HG03280 (cell line): ENCODE results near the gene DHCR24.

ENCODE experiments used
- ATAC-seq: cut with Tn5 transposase; IDR thresholded peaks from one replicate; pipeline ENCODE4 v1.9.1; 2021; ENCODE audit warnings: mild to moderate bottlenecking, moderate library complexity; ENCODE audit not compliant: unreplicated experiment

Gene DHCR24

DNA sequence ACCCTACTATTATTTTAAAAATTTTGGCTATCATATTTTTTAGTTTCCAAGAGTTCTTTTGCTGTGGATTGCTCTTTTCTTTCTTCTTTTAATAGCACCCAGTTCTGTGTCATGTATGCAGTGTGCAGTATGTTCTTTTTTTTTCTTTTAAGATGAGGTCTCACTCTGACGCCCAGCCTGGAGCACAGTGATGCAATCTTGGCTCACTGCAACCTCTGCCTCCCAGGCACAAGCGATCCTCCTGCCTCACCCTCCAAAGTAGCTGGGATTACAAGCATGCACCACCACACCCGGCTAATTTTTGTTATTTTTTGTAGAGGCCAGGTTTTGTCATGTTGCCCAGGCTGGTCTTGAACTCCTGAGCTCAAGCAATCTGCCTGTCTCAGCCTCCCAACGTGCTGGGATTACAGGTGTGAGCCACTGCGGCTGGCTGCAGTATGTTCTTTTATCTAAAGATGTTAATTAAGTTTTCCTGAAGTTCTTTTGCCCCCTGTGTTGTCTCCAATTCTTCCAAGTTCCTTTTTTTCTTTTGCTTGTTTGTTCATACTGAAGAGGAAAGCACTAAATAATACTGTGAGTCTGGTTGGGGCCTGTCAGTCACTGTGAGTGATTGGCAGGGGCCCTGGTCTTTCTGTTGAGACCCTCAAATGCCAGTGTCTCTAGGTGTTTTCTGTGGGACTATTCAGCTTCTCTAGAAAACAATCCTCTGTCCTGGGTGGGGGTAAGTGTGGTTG is 68.4 kb downstream of the DHCR24 start:
- ATAC-seq, result no peak

DNA sequence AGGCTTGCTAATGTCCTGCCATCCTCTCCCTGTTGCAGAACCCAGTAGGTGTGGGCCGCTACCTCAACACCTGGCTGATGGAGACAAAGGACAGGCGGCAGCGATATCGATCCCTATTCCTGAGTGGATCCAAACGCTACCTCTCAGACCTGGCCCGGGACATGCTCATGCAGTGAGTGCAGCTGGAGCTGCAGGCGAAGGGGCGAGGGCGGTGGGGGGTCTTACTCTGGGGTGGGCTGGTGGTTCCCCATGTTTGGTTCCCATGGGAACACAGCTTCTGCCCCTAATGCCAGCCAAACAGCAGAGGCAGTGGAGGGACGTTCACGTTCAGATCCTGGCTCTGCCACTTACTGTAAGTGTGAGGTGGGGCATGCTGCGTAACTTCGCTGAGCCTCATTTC is 70.0 kb downstream of the DHCR24 start:
- no peak for ATAC-seq

DNA sequence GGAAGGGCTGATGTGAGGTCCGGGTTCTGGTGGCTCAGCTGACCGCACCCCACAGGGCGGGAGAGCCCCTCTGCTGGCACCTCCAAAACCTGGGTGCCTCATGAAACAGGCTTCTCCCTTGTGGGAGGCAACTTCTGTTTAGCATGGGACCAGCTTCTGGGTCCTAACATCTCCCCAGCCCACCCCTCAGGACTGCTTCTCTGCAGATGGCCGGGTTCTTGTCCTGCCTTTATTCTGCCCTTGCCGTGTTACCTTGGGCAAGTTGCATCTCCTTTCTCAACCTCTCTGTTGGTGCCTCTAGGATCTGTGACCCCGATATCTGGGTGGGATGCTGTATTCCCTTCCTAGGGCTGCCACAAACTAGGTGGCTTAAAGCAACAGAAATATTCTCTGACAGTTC is 70.9 kb downstream of the DHCR24 start:
- ATAC-seq, result no peak

DNA sequence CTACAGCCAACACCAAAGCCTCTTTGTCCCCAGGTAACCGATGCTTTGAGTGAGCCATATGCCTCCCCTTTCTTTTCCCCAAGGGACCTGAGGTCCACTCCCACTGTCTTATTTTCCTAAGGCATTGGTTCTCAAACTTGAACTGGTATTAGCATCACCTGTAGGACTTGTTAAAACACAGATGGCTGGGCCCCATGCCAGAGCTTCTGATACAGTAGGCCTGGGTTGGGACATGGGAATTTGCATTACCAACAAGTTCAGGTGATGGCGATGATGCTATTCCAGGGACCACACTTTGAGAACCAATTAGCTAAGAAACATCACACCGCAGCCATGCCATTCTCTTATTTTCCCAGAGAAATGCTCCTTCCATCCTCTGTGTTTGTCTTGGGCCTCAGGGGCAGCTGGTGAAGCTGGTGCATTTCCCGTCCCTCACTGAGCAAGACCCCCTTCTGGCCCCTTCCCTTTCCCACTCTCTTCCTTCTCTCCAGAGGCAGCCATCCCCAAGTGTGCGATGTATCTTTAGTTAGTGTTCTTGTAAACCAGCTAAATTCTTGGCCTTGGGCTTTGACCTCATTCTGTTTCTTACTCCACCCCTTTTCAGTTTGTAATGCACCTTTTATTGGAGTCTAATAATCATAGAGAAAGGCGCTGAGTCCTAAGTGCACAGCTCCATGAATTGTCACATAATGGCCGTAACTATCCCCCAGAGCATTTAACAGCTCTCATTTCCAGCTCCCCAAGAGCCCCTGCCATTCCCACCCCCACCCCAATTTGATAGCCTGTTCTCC is 71.7 kb downstream of the DHCR24 start:
- ATAC-seq, result no peak

DNA sequence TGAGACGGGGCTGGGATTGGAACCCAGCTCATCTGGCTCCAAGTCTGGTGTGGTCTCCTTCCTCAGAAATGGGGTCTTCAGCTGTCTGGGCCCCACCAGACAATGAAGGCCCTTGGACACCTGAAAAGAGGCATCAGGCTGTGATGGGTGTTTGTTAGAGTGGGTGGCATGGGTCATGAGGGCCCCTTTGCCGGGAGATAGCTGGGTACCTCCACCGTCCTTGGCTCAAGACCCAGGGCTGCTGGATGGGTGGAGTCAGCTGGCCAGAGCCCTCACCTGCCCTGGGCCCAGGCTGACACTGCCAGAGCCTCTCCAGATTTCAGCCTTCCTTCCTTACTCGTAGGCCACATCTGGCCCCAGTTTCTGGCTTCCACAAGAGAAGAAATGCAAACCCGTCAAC is 72.4 kb downstream of the DHCR24 start:
- ATAC-seq, result no peak

DNA sequence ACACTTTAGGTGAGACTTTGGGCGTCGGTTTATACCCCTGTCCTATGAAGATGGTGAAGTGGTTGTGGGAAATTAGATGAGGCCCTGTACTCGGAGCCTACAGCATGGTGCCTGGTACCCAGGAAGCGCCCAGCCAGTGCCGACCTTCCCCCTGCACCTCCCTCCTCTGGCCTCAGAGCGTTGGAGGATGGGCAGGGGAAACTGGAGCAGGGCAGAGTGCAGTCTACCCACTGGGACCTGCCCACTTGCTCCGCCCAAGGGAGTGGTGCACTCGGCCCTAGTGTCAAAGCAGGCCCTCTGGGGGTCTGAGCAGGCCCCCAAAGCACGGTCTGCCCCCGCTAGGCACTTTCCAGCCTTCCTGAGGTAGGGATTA is 72.9 kb downstream of the DHCR24 start:
- no peak for ATAC-seq

DNA sequence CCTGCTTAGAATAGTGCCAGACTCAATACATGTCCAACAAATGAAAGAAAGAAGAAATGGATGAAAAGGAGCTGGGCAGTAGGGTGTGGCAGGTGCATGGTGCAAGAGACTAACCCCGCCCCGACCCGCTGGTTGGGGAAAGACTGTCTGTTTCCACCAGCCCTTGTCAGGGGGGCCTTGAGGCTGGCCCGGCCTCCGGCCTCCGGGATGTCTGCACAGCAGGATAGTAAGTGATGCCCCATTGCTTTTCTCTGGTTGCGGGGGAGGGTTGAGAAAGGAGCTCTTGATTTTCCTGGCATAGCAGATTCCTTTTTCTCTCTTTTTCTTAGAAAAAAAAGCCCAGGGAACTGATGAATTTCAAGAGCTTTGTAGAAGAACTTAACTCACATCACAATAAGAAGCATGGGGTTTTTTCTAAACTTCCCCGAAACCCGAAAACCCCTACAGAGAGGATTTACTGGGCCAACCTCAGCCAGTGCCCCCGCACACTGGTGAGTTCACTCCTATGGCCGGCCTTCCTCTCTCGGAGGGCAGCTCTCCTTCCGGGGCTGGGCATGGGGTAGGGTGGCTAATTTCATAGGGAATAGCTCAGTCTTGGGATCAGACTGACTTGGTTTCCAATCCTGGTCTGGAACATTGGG is 73.4 kb downstream of the DHCR24 start:
- no peak for ATAC-seq

DNA sequence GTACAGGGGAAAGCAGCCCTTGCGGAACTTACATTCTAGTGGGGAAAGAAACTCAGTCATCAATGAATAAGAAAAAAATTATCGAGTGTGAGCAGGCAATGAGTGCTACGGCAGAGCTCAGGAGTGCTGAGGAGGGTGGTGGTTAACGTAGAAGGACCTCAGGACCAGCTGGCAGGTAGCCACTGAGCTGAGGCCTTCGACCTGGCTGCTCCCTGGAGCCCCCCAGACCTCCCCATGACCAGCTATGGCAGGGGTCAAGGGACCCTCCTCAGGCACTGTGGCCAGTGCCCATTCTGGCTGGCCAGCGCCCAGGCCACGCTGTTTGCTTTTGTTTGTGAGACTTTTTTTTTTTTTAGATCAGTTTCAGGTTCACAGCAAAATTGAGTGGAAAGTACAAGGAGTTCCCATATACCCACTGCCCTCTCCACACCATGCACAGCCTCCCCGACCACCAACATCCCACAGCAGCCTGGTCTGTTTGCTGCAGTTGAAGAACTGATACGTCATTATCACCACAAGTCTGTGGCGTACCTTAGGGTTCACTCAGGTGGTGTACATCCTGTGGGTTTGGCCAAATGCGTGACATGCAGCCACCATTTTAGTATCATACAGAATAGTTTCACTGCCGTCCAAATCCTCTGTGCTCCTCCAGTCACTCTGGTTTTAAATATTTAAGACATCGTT is 74.1 kb downstream of the DHCR24 start:
- no peak for ATAC-seq

DNA sequence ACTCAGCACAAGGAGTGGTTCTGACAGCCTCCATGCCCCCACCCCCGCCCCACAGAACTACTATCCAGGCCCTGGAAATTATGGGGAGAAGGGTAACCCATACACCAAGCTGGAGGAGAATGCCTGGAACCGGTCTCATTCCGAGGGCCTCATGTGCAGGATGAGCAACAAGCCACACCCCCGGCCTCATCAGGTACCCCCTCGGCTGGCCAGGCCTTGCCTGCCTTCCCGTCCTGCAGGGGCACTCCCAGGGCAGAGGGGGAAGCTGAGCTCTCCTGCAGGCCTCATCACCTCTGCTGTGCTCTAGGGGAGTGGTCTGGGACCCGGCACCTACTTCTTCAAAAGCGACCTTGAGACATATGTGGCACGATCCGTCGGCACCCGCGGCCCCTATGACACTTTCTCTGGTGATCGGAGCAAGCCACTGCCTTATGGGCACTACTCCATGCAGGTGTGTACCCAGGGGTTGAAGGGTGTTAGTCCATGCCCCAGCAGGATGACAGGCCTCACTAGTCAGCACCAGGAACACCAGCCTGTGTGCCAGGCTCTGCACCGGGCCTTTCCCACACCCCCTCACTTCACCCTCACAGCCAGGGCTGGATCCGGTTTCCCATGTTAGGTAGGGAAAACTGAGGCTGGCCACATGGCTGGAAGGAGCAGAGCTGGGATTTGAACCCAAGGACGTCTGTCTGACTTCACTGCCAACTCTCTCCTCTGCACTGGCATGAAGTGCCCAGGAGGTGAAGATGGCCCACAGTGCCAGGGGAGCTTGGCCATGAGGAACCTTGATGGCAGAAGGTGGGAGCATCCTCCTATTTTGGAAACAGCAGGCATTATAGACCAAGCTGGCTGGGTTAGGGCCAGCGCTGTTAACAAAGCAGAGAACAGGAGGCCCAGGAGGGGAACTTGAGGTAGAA is 75.0 kb downstream of the DHCR24 start:
- ATAC-seq, result no peak

DNA sequence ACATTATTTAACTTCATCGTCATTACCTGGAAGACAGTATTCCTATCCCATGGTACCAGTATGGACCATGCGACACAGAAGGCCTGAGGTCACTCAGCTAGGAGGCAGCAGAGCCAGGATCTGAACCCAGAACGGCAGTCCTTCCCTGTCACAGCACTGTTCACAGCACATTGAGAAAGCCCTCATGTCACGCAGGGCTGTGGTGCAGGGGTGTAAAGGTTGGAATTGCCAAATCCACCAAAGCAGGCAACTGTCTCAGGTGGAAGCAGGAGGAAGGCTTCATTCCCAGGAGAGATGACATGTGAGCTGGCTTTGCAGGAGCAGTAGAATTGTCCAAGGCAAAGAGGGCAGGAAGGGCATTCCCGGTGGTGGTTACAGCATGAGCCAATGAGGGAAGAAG is 75.9 kb downstream of the DHCR24 start:
- no peak for ATAC-seq

DNA sequence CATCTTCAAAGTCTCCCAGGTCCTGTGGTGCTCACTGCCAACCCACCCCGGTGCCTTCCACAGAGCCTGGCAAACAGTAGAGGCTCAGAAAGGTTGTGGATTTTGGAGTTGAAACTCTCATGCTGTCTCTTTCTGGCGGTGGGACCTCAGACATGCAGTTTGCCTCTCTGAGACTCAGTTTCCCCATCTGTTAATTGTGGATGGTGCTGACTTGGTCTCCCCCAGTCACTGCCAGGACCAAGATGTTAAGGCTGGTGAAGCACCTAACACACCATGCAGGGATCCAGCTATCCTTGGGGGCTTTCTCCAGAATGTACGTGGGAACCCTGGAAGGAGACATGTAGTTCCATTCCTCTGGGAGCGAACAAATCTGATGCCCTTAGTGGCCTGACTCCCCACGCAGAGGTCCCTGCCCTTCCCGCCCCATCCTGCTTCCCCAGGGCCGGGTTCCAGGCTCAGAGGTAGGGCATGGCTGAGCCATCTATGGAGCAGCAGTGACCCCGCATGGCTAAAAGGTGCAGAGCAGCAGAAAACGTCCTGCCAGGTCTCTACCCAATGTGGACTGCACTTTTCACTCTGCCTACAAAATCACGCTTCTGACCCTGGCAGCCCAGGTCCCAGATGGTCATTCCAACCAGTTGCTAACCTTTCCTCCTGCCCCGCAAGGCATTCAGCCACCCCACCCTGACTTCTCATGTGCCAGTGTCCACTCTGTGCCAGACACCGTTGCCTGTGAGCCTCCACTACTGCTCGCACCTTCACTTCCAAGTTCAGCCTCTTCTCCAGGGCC is 76.6 kb downstream of the DHCR24 start:
- peak; percentile 58 for ATAC-seq

DNA sequence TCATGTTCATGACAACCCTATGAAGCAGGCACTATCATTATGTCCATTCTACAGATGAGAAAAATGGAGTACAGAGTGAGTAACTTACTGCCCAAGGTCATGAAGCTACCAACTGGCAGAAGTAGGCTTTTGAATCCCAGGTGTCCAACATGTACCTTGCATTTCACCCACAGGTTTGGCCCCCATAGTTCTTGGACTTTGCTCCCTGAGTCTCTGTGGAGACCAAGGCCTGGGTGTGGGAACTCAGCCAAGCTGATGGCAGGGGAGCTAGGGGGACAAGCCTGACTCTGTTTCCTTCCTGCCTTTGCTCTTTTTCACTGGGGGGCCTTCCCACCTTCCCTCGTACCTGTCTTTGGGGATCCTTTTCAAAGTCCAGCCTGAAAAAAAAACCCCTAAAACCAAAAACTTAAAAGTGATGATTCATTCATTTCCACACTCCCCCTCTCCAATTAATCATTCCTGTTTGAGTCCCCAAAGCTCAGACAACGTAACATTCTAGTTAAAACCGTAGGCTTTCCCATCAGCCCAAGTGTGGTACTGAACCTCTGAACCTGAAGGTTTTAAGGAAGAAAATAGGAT is 77.4 kb downstream of the DHCR24 start:
- no peak for ATAC-seq

DNA sequence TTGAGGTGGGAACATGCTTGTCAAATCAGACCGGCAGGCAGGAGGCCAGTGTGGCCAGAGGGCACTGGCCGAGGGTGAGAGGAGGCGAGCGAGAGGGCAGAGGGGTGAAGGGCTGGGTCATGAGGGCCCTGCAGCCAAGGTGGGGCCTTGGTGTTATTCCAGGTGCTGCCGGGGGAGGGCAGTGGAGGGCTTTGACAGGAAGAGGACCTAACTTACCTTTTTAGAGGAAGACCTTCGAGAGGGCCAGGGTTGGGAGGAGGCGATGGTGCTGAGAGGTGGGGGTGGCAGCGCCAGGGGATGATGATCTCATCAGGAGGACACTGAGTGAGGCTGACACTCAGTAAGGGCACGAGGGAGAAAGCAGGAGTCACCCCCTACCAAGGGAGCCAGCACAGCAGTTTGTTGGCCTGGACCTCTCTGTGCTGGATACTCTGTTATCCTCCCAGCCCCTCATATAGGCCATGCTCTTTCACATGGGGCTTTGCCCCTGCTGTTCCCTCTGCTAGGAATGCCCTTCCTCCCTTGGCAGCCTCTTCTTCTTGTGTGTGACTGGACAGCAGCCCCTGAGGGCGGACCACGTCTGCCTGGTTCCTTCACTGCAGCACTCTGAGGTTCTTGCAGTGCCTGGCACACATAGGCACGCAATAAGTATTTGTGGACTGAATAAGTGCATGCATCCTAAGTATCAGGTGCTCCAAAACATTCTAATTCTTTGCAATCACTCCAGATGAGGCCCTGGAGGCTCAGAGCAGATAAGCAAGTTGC is 78.4 kb downstream of the DHCR24 start:
- no peak for ATAC-seq

DNA sequence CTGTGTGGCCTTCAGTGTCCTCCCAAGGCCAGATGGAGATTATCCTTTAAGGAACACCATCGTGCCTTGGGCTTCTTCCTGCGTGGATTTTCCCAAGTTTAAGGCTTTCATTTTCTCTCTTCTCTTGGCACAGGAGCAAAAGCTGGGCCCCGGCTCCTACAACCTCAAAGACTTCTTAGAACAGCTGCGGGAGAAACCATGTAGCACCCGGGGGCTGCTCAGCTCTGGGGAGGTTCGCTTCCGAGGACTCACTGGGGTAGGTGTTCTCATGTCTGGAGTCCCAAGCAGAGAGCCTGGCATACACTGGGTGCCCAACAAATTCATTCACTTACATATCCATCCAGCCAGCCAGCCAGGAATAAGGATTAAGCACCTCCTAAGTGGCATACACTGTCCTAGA is 79.2 kb downstream of the DHCR24 start:
- no peak for ATAC-seq

DNA sequence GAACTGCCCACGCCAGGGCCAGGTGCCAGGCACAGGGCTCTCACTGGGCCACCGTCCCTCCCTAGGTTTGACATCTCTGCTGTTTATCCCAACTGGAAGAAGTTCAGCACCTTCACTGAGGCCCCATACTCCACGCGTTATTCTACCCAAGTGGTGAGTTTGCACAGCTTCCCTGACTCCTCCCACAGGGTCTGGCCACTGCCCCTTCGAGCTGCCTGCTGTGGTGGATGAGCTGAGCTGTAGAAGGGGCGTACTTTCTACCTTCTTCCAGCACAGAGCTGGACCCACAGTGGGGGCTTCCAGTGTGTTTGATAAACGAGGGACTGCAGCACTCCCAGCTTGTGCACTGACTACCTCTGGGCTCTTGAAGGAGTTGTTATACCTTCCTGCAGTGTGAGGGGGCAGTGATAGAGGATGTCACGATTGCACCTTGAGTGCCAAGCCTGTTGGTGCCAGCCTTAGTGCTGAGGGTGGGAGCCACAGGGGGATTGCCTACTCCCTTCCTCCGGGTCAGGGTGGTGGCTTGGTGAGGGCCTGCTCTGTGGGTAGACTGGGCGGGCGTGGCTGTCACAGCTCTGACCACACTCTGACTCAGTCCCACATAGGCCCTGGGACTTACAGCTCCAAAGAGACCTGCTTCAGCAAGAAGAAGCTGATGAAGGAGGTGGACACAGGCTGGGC is 79.9 kb downstream of the DHCR24 start:
- no peak for ATAC-seq

DNA sequence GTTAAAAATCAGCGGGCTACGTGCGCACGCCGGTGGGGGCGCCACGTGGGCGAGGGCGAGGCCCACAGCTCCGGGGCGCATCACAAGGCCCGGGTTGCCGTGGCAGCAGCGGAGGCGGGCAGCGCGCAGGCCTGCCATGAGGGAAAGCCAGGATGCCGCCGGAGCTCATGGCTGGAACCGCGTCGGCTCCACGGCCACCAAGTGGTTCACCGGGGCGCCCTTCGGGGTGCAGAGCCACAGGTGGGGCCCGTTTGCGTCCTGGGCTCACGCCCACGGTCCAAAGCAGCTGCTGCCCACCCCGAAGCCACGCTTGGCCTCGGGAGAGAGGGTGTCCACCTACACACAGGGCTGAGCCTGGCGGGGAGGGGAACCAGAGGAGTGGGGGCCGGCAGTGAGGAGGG is 81.0 kb downstream of the DHCR24 start:
- no peak for ATAC-seq

DNA sequence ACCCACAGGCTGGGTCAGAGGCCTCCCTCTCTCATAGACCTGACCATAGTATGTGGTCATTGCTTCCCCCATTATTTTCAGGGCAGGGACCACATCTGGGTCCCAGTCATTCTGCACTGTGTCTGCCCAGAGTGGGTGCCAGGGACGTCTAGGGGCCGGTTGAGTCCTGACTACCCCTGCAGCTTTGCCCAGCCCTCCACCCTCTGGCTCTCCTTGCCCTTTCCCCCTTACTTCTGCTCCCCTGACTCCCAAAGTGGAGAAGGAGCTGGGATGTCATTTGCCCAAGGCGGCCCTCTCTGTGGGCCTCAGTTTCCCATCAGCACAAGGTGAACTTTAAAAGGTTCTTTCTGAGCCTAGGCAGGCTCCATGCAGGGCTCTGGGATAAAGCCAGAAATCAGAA is 81.5 kb downstream of the DHCR24 start:
- no peak for ATAC-seq
